Activated gamma-delta T cell (primary cell): ENCODE measurements around the gene FOXA2.

Experiments used
- DNase-seq: peaks from one replicate; lab custom pipeline; 2025; lab: John Stamatoyannopoulos, UW

The FOXA2 gene

GRCh38 chr20:22536956-22537756 lies 47.2 kb downstream of the FOXA2 start:
- no peak for DNase-seq

- no peak for DNase-seq
These were observed 48.1 kb downstream of the FOXA2 start for GRCh38 chr20:22536141-22536828.

GRCh38 chr20:22535483-22535882 lies 48.9 kb downstream of the FOXA2 start:
- no peak for DNase-seq

DNA sequence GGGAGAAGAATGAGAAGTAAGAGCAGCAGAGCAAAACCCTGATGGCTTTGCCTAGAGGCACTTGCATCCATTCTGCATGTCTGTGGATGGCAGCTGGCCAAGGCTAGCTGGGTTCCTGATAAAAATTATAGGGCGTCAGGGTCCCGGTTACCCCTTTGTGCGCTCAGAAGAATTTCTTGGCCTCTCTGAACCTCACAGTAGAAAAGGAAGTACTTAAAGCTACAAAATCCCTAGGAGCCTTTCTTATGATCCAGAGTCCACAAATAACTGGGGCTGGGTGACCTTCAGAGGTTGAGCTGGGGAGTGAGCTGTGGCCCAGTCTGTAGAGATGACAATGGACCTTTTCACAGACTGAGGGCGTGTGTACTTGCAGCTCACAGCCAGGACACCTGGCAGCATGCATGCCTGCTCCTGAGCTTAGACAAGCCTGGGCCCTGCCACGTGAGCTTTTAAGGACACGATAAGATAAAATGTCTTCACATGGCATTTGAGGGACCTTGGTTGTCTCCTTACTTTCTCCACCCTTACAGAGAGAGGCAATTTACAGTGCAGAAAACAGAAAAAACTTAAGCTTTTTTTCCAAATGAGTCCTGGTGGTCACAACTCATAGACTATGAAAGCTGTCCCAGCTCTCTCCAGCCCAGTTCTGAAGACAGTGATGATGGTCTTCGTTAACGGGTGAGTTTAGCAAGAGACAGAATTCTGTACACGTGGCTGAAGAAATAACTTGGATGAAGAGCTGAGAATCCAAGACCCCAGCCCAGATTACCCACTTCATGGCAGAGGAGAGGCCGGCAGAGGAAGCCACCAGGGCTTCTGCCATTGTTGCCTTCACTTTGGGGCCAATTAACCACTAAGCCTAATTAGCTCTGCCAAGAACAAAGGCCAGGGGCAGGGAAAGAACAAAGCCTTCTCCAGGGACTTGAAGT lies 50.3 kb downstream of the FOXA2 start:
- DNase-seq: no peak

DNA sequence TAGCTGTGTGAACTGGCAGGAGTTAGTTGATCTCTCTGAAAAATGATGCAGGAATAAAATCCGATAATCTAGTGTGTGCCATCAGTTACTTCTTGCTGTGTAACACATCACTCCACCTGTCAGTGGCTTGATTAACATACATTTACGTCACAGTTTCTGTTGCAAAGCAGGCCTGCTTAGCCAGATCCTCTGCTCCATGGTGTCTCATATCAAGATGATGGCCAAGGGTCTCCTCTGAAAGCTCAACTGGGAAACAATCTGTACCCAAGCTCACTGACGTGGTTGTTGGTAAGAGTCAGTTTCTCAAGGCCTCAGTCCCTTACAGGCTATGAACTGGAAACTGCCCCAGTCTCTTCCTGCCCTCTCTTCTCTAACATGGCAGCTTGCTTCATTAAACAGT lies 51.8 kb downstream of the FOXA2 start:
- DNase-seq: no peak

DNA sequence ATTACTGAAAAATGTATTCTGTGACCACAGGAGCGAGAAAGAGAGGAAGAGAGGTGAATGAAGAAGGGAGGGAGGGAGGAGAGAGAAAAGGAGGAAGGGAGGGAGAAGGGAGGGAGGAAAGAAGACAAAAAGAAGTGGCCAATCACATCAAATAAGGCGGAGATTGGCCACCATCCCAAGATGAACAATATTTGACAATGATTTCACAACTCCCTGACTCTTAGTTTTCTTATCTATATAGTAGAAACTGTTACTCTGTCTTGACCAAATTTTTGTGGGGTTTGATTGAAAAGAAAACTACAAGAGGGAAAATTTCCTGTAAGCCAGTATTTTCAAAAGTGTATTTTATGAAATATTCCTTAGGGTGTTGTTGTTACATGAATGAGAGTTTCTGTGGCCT lies 52.6 kb downstream of the FOXA2 start:
- no peak for DNase-seq

DNA sequence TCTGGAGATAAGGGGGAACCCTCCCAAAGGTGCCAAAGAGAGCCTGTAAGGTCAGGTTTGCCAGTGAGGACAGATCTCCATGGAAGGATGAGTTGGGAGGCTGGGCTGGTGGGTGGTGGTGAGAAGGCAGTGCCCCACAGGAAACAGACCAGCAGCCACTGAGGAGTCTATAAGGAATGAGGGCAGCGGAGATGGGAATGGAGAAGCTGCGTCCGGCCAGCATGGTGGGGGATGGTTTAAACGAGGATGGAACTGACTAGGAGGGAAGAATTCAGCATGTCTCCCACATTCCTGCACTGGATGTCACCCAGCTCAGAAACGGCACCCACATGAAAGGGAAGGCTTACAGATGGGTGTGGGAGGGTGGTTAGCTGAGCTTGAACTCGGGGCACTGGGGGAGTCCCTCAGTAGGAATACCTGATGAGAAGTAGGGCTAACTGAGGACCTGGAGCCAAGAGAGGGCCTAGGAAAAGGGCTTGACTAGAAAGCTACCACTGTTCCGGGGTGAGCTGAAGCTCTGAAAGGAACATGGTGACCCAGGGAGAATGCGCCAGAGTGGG lies 53.2 kb downstream of the FOXA2 start:
- no peak for DNase-seq
